Choroid plexus epithelial cell (primary cell): Measurements from ENCODE around the gene TRIM51.

Experiments used
- DNase-seq: peaks from one replicate; pipeline ENCODE4 v3.0.0-alpha.2; 2010; ENCODE audit warnings: low read depth
- H3K4me3 ChIP-seq: 2 replicates; pipeline ENCODE4 v1.5.1; 2011; ENCODE audit warnings: low read depth, mild to moderate bottlenecking, control low read depth, low read length, moderate library complexity
- CTCF ChIP-seq: conservative IDR thresholded peaks from 2 replicates; pipeline ENCODE4 v1.5.1; 2011; ENCODE audit warnings: low read depth, mild to moderate bottlenecking, control low read depth, inconsistent platforms, low read length, moderate library complexity

The TRIM51 gene

GRCh38 chr11:55895216-55895615, 12.1 kb downstream of the TRIM51 start:
- no peak for DNase-seq
- TF ChIP-seq CTCF = no peak
- H3K4me3 ChIP-seq = no peak overlapping the region

GRCh38 chr11:55902308-55902707, 19.2 kb downstream of the TRIM51 start:
- no peak for DNase-seq
- no peak overlapping the region for H3K4me3 ChIP-seq
- TF ChIP-seq CTCF = no peak

GRCh38 chr11:55914482-55914881, 31.4 kb downstream of the TRIM51 start, which contains the start of gene OR5W2:
OR5W2 (minus strand) TSS chr11:55914582; CDS start chr11:55914582, 0 bp downstream.
- no peak within 1 kb of the TSS for H3K4me3 ChIP-seq
- TF ChIP-seq CTCF = no peak
- DNase-seq = no peak

- TF ChIP-seq CTCF = no peak
- no peak overlapping the region for H3K4me3 ChIP-seq
- no peak for DNase-seq
Observed at GRCh38 chr11:55920537-55920936, 37.4 kb downstream of the TRIM51 start.

- no peak for DNase-seq
- H3K4me3 ChIP-seq = no peak within 1 kb of the TSS
- TF ChIP-seq CTCF = no peak
Observed at GRCh38 chr11:55936300-55936699, 53.2 kb downstream of the TRIM51 start, which contains the start of gene OR5I1. OR5I1 (minus strand) TSS chr11:55936400; CDS start chr11:55936400, 0 bp downstream.
